ENCODE measurements around the gene AKT1.

- TF ChIP-seq POLR2AphosphoS5 (IDR thresholded peaks at IDR 0.05) (no peak), CTCF (IDR thresholded peaks at IDR 0.05) (peak; percentile 77 to 79 (median 79)), POLR2A (IDR thresholded peaks at IDR 0.05) (no peak)
These were observed 71.7 kb downstream of the AKT1 start, which contains the start of gene ADSS1 for GRCh38 chr14:104723651-104724406.
